Effector CD8-positive, alpha-beta T cell (primary cell): ENCODE data around the gene FOXL2NB.
"Not testable (repeated sequence)": the region's sequence is repeated elsewhere in the genome, so short reads cannot be mapped to it uniquely, and the experiment has no call there.

Source experiments
- DNase-seq: peaks from one replicate; lab custom pipeline; 2025; lab: John Stamatoyannopoulos, UW
- total RNA-seq, 4 experiments: gene quantifications; one replicate each; lab custom pipeline; 2026; lab: John Stamatoyannopoulos, UW

The FOXL2NB gene
- total RNA-seq: 0 reads per million in 4 experiments

- no peak for DNase-seq
Observed at GRCh38 chr3:138946663-138947494, at the start of gene FOXL2NB, which contains the start of gene FOXL2. TSS of gene FOXL2NB (plus strand) at chr3:138947217. CDS start at chr3:138947365, 148 bp downstream. TSS of gene FOXL2 (minus strand) at chr3:138947137. CDS start at chr3:138946722, 415 bp downstream.

- DNase-seq: no peak
Observed at GRCh38 chr3:138898301-138898700, 48.7 kb upstream of the FOXL2NB start.

DNA sequence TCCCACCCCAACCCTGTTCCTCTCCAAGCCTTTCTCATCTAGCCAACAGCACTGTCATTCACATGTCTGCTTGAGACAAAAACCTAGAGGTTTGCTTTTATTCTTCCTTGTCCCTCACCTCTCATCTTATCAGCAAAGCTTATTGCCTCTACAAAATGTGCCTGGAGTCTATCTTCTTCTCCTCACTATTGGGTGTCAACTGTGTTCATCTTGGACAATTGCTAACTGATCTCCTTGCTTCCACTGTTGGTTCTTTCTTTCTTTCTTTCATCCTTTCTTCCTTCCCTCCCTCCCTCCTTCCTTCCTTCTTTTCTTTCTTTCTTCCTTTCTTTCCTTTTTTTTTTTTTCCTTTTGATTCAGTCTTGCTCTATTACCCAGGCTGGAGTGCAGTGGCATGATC, 48.3 kb upstream of the FOXL2NB start:
- no peak for DNase-seq

DNA sequence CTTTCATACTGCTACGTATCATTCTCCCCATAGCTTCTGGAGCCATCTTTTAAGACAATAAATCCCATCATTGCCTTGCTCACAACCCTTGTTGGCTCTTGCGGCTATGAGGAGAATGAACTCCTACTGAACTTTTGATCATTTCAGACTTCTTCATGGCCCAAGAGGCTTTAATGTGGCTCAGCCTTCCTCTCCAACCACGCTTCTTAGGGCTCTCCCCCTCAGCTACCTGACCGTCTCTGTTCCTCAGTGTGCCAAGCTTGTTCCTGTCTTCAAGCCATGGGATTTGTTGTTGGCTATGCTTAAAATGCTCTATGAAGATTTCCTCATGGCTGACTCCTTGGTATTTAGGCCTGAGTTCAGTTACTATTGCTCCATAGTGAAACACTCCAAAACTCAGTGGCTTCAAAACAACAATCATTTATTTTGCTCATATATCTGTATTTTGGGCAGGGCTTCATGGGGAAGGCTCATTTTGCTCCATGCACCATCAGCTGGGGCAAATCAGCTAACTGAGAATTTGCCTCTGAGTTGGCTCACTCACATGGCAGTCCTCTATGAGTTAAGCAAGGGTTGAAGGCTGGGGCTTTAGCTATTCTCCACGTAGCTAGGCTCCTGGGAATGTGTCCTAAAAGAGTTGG, 47.5 kb upstream of the FOXL2NB start:
- no peak for DNase-seq

DNA sequence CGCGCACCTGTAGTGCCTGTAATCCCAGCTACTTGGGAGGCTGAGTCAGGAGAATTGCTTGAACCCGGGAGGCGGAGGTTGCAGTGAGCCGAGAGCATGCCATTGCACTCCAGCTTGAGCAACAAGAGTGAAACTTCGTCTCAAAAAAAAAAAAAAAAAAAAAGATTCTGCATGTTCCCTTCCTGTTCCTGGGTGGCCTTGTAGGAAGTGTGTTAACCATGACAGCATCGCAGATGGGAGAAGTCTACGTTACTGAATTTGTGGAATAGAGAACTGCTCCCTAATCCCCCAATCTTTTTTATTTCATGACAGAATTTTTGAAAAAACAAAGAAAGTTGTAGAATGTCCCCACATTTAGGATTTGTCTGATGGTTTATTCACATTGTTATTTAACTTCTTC, 45.5 kb upstream of the FOXL2NB start:
- DNase-seq: no peak

DNA sequence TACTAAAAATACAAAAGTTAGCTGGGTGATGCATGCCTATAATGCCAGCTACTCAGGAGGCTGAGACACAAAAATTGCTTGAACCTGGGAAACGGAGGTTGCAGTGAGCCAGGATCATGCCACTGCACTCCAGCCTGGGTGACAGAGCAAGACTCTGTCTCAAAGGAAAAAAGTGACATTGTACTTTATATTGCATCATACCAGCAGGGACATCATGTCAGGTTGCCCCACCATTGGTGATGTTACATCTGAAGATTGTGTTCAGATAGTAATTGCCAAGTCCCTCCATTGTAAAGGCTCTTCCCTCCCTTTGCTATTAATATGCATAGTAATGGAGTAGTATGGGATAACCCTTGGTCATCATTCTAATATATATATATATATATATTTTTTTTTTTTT, 44.8 kb upstream of the FOXL2NB start:
- no peak for DNase-seq

DNA sequence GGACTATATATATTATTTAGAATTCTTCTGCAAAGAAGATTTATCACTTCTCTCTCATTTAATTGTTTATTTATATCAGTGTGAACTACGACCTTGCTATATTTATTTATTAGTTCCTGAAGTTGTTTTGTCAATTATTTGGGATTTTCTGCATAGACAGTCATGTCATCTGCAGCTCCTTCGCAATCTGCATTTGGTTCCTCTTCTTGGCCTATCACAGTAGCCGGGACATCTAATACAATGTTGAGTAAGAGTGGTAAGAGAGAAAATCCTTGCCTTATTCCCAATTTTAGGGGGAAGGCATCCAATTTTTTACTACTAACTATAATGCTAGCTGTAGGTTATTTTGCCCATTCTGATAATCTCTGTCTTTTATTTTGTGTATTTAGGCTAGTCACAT, 39.5 kb upstream of the FOXL2NB start:
- no peak for DNase-seq

- DNase-seq: no peak
Observed at GRCh38 chr3:138908846-138909245, 38.2 kb upstream of the FOXL2NB start.

- DNase-seq: no peak
Observed at GRCh38 chr3:138909904-138910303, 37.1 kb upstream of the FOXL2NB start.

GRCh38 chr3:138911621-138912020, 35.4 kb upstream of the FOXL2NB start:
- no peak for DNase-seq

DNA sequence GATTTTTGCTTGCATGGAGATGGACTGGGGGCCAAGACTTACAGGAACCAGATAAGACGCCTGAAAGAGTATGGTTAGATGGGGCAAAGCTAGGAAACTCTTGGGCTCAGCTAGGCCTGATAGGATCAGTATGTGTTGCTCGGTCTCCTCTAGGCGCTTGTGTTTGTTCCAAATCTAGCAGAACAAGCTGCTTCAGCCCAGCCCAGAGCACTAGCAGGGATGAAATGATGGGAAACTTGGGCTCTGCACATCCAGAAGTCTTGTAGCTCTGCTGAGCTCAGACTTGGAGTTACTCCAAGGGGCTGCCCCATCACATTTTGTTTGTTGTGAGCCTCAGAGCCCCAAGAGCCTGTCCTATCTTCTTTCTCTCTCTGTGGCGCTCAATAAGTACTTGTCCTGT, 34.8 kb upstream of the FOXL2NB start:
- no peak for DNase-seq

DNA sequence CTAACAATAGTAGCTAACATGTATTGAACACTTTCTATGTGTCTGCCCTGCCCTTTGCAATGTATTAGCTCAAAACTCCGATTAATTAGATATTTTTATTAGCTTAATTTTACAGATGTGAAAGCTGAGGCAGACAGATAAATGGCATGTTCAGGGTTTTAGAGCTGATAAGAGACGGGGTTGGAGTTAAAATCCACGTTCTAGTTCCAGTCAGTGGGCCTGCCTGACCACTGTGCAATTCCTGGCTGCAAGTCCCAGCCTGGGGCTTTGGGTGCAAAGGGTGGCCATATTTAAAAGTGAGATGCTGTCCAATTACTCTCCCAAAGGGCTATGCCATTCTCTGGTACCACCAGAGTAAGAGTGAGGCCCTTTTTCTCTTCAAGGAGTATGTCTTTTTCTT, 33.3 kb upstream of the FOXL2NB start:
- DNase-seq: no peak

GRCh38 chr3:138914870-138915502, 32.0 kb upstream of the FOXL2NB start:
- no peak for DNase-seq

DNA sequence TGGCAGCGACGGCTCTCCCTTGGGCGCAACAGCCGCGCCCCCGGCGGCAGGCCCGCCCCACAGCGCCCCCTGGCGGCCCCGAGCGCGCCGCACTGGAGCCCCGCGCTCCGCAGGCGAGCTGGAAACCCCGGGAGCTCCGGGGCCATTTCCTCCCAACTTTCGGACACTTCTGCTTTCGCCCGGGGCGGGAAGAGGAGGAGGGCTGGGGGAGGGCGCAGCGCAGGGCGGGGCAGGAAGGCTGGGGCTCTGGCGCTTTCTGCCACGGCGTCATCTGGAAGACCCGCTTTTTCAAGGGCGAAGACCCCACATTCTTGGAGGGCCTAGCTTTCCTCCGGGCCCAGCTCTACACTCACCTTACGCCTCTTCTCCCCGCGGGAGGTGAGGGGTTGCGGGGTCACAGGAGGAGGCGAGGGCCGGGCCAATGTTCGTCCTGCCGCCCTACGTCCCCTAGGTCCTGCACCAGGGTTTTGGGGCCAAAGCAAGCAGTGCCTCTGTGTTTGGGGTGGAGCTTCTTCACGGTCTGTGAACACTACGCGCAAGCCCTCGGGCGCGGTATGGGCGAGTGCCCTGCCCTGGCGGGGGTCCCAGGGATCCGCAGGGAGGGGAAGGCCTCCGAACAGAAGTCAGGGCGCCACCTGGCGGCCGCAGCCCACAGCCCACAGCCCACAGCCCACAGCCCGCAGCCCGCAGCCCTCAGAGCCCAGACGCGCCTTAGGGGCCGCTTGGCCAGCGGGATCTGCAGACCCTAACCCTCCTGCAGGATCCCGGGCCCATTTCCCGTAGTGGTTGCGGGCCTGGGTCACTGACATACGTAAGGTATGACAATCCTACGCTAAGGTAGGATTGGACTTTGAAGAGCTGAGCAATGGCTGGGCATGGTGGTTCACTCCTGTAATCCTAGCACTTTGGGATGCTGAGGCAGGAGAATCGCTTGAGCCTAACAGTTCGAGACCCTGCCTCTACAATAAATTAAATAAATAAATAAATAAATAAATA, 31.2 kb upstream of the FOXL2NB start:
- peak; percentile 68 for DNase-seq

DNA sequence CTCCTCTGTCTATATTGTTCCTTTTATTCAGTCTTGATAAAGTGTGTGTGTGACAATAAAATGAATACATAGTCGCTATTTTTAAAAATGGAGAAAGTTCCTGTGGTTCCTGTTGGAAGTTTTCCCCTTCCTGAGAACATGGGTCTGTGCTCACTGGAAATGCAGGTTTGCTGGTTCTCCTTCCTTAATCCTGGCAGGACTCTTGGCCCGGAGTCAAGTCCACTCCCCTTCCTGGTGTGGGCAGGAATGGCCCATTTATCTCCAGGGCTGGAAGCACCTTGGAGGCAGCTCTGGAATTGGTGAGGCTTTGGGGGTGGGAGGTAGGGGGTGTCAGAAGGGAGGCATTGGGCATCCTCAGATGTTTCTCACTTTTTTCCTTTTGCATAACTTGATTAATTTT, 30.2 kb upstream of the FOXL2NB start:
- no peak for DNase-seq

GRCh38 chr3:138919325-138919724, 27.7 kb upstream of the FOXL2NB start:
- DNase-seq: no peak

- no peak for DNase-seq
Observed at GRCh38 chr3:138921316-138922292, 25.4 kb upstream of the FOXL2NB start.

DNA sequence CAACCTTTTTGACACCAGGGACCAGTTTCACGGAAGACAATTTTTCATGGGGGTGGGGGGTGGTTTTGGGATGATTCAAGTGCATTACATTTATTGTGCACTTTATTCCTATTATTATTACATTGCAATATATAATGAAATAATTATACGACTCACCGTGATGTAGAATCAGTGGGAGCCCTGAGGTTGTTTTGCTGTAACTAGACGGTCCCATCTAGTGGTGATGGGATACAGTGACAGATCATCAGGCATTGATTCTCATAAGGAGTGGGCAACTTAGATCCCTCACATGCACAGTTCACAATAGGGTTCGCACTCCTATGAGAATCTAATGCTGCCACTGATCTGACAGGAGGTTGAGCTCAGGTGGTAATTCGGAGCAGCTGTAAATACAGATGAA, 24.6 kb upstream of the FOXL2NB start:
- not testable (repeated sequence) for DNase-seq

DNA sequence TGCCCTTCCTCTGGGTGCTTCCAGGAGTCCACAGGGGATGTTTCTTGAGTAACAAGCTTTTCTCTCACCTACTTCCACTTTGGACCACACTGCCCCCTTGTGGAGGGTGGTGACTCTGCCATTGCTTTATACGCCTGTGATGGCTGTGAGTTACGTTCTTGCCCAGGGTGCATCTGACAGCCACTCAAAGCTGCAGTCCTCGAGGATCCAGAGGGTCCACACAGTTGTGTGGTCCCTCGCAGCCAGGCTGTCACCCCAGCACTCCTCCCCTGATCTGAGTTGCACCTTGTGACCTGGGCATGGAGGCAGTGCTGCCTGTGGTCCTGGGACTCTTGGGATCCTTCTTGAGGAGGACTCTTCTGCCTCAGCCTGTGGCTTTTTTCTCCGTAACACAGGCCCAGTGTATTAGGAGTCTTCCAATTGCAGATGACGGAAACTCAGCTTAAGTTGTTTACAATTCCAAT, 23.5 kb upstream of the FOXL2NB start:
- DNase-seq: peak; percentile 77

GRCh38 chr3:138928727-138929372, 18.2 kb upstream of the FOXL2NB start:
- no peak for DNase-seq
